ENCODE results near the gene ATP9B. TPM values are rescaled to one million over a fixed set of nuclear protein-coding genes. Genes with fewer than 3 reads are reported as not detected.

ATP9B gene
- total and polyA plus RNA-seq, 2 donors from 2014 or later, result 10.0 to 48.2 TPM

GRCh38 chr18:79195716-79196683, 126.8 kb downstream of the ATP9B start:
- Histone ChIP-seq H3K27ac (ENCODE audit: low read depth in 2 of 2, low read length in 2 of 2) (no peak overlapping the region), H3K36me3 (ENCODE audit: control insufficient read depth in 2 of 3, insufficient read depth in 3 of 3, low read length in 3 of 3) (peaks cover 0 to 10% (median 6%) of the 10 kb centered on the region in 3 donors), H3K9ac (ENCODE audit: low read length in 3 of 3) (no peak overlapping the region), H3K4me3 (ENCODE audit: low read length in 3 of 3) (no peak overlapping the region), H3K4me1 (ENCODE audit: control insufficient read depth in 2 of 3, insufficient read depth in 2 of 3, low read depth in 1 of 3, low read length in 3 of 3) (no peaks in the 10 kb centered on the region), H3K27me3 (ENCODE audit: control insufficient read depth, insufficient read depth, low read length) (no peaks in the 10 kb centered on the region), H3K9me3 (ENCODE audit: control insufficient read depth in 2 of 3, insufficient read depth in 1 of 3, low read length in 3 of 3) (no peaks in the 10 kb centered on the region)
- FAIRE-seq (no peak), DNase-seq (no peak)
- intact Hi-C loops (cut with DNase I), result no loop called here
- no peak for TF ChIP-seq CTCF (IDR thresholded peaks at IDR 0.05; ENCODE audit: borderline replicate concordance, extremely low read depth, insufficient read depth)

- no peak overlapping the region for H3K4me3 ChIP-seq (ENCODE audit: low read length in 3 of 3)
- H3K9me3 ChIP-seq (ENCODE audit: control insufficient read depth in 2 of 3, insufficient read depth in 1 of 3, low read length in 3 of 3), result no peaks in the 10 kb centered on the region
- H3K27me3 ChIP-seq (ENCODE audit: control insufficient read depth, insufficient read depth, low read length), result no peaks in the 10 kb centered on the region
- H3K36me3 ChIP-seq (ENCODE audit: control insufficient read depth in 2 of 3, insufficient read depth in 3 of 3, low read length in 3 of 3), result peaks cover 0 to 10% (median 6%) of the 10 kb centered on the region in 3 donors
- peak in 2 of 5 donors; percentile 15 to 32 for DNase-seq
- H3K27ac ChIP-seq (ENCODE audit: low read depth in 2 of 2, low read length in 2 of 2), result no peak overlapping the region
- FAIRE-seq, result no peak
- H3K4me1 ChIP-seq (ENCODE audit: control insufficient read depth in 2 of 3, insufficient read depth in 2 of 3, low read depth in 1 of 3, low read length in 3 of 3), result no peaks in the 10 kb centered on the region
- intact Hi-C loops (cut with DNase I), result no loop called here
- TF ChIP-seq CTCF (IDR thresholded peaks at IDR 0.05; ENCODE audit: borderline replicate concordance, extremely low read depth, insufficient read depth), result no peak
- no peak overlapping the region for H3K9ac ChIP-seq (ENCODE audit: low read length in 3 of 3)
These were observed 128.3 kb downstream of the ATP9B start for GRCh38 chr18:79197531-79197930.

GRCh38 chr18:79199691-79200374, 130.6 kb downstream of the ATP9B start:
- Histone ChIP-seq H3K27ac (ENCODE audit: low read depth in 2 of 2, low read length in 2 of 2) (no peak overlapping the region), H3K4me1 (ENCODE audit: control insufficient read depth in 2 of 3, insufficient read depth in 2 of 3, low read depth in 1 of 3, low read length in 3 of 3) (no peaks in the 10 kb centered on the region), H3K4me3 (ENCODE audit: low read length in 3 of 3) (no peak overlapping the region), H3K27me3 (ENCODE audit: control insufficient read depth, insufficient read depth, low read length) (no peaks in the 10 kb centered on the region), H3K9me3 (ENCODE audit: control insufficient read depth in 2 of 3, insufficient read depth in 1 of 3, low read length in 3 of 3) (no peaks in the 10 kb centered on the region), H3K36me3 (ENCODE audit: control insufficient read depth in 2 of 3, insufficient read depth in 3 of 3, low read length in 3 of 3) (peaks cover 0 to 6% (median 4%) of the 10 kb centered on the region in 3 donors), H3K9ac (ENCODE audit: low read length in 3 of 3) (no peak overlapping the region)
- TF ChIP-seq CTCF (IDR thresholded peaks at IDR 0.05; ENCODE audit: borderline replicate concordance, extremely low read depth, insufficient read depth), result no peak
- DNase-seq, result peak in 2 of 5 donors; percentile 22 to 23
- no peak for FAIRE-seq
- intact Hi-C loops (cut with DNase I), result no loop called here
